HG02798 (cell line): ENCODE data around the gene PRAMEF10.
"Not testable (repeated sequence)": the region's sequence is repeated elsewhere in the genome, so short reads cannot be mapped to it uniquely, and the experiment has no call there.

Experiments
- ATAC-seq: cut with Tn5 transposase; IDR thresholded peaks from one replicate; pipeline ENCODE4 v1.9.1; 2021; ENCODE audit warnings: mild to moderate bottlenecking; ENCODE audit not compliant: unreplicated experiment, poor library complexity

Gene PRAMEF10, protein sequence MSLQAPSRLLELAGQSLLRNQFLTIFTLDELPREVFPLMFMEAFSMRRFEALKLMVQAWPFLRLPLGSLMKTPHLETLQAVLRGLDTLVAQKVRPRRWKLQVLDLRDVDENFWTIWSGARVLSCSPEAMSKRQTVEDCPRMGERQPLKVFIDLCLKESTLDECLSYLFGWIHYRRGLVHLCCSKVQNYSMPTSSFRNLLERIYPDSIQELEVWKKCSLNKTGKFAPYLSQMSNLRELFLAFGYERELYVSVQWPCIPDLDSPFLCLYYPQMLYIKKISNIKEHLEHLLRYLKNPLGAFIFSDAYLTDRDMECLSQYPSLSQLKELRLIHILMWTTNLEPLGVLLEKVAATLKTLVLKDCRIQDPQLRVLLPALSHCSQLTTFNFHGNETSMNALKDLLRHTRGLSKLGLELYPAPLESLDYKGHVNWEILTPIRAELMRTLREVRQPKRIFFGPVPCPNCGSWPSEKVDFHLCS

DNA sequence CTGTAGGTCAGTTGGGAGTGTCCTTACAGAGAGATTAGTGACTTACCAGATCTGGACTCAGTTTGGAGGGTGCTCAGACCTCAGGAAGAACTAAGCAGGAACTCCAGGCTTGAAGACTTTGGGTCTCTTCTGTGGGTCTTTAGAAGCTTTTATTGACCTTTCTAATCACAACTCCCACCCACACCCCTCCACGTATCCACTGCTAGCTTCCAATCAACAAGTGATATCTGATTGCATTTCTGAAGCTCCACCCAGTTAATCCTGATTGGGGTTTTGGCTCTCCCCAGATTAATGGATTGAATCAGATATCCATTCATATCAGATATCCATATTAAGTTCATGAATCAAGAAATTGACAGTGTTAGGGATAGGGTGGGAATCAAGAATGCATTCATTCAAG lies at the start of gene PRAMEF10:
TSS of gene PRAMEF10 (minus strand) at position 101 of the 400 bp plus-strand sequence. CDS start 2,423 bp downstream, outside the sequence.
- not testable (repeated sequence) for ATAC-seq

DNA sequence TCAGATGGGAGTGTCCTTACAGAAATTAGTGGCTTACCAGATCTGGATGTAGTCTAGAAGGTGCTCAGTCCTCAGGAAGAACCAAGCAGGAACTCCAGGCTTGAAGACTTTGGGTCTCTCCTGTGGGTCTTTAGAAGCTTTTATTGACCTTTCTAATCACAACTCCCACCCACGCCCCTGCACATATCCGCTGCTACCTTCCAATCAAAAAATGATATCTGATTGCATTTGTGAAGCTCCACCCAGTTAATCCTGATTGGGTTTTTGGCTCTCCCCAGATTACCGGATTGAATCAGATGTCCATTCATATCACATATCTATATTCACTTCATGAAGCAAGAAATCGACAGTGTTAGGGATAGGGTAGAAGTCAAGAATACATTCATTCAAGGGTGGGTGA lies 49.4 kb upstream of the PRAMEF10 start, which contains the start of gene PRAMEF6:
TSS of gene PRAMEF6 (minus strand) at position 101 of the 400 bp plus-strand sequence. CDS start 5,062 bp downstream, outside the sequence.
- not testable (repeated sequence) for ATAC-seq

DNA sequence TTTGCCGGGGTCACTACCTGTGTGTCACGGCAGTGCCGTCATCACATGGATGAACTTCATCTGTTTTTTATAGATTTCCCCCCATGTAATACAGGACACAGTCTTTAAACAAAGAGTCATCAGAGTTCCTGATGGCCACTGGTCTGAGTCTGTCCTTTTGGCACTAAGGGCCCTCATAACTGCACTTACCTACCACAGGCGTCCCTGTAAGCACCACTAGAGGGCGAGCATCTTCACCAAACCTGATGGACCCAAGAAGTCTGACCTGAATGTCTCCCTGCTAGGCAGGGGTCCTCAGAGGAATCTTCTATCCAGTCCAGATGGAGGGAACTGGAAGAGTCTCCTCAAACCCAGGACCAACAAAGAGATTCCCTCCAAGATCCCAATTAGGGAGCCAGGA lies 26.3 kb upstream of the PRAMEF10 start:
- not testable (repeated sequence) for ATAC-seq

DNA sequence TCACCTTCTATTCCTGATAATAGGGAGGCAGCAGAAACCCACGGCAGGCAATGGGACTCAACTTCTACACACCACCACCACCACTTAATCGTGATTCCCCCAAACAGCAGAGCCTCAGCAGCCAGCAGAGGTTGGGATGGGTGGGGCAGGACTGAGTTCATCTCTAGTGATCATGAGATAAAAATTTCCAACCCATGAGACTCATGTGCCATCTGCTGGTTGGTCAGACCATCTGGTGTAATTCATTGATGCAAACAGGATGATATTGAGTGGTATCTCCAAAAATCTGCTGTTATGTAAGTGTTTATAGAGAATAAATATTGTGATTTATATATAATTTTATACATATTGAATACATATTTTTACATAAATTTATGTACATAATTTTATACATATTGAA lies 23.7 kb upstream of the PRAMEF10 start:
- ATAC-seq, result not testable (repeated sequence)

DNA sequence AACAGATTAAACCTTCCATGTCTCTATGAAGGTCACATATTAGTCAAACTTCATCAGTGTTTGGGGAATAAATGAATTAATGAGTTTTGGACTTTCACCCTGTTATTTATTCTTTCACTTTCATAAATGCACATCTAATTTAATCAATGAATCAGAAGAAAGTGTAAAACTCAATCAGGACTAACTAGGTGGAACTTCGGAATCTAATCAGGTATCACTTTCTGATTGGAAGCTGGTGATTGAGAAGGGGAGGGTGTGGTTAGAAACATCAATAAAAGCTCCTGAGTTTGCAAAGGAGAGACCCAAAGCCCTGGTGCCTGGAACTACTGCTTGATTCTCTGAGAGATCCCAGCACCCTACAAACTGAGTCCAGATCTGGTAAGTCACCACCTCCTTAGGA lies 18.2 kb upstream of the PRAMEF10 start, which contains the start of gene PRAMEF7:
TSS of gene PRAMEF7 (plus strand) at position 301 of the 400 bp plus-strand sequence. CDS start 1,083 bp downstream, outside the sequence.
- not testable (repeated sequence) for ATAC-seq

DNA sequence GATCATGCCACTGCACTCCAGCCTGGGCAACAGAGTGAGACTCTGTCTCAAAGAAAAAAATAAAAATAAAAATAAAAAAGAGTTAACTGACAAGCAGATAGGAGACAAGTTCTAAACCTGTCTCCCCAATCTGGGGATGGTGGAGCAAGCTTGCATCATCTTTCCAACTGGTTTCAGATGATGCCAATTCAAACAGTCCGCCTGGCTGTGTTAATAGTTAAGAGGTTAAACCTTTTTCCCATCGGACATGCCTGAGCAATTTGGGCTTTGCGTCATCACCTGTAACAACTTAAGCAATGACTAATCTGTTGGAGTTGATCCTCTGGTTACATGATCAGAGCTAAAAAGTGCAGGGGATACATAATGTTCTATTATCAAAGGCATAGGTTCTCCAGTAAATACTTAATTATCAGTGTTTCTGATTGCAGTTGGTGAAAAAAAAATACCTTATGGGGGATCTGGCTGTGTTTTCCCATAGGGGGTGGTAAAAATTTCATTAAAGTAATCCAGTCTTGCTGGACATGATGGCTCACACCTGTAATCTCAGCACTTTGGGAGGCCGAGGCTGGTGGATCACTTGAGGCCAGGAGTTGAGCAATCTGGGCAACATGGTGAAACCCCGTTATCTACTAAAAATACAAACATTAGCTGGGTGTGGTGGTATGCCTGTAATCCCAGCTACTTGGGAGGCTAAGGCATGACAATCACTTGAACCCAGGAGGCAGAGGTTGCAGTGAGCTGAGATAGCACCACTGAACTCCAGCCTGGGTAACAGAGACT lies 5.9 kb upstream of the PRAMEF10 start:
- ATAC-seq, result not testable (repeated sequence)

DNA sequence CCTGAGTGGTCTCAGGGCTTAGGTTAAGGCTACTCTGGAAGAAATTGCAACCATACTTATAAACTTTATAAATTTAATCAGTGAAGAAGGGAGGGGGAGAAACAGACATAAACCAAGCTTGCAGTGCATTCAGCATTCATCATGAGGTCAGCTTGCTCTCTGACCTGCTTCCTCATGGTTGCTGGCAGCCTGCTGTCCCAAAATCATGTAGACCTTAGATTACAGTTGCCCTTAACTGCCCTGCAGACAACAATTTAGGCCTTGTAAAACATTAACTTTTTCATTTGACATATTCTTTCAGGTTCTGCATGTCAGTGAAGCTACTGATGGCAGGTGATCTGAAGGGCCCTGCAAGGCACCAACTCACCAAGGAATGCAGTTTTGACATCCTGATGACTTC lies 1.1 kb upstream of the PRAMEF10 start:
- ATAC-seq, result not testable (repeated sequence)

DNA sequence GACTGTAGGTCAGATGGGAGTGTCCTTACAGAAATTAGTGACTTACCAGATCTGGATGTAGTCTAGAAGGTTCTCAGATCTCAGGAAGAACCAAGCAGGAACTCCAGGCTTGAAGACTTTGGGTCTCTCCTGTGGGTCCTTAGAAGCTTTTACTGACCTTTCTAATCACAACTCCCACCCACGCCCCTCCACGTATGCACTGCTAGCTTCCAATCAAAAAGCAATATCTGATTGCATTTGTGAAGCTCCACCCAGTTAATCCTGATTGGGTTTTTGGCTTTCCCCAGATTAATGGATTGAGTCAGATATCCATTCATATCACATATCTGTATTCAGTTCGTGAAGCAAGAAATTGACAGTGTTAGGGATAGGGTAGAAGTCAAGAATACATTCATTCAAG lies 12.0 kb downstream of the PRAMEF10 start, which contains the start of gene PRAMEF4:
TSS of gene PRAMEF4 (minus strand) at position 101 of the 400 bp plus-strand sequence. CDS start 2,807 bp downstream, outside the sequence.
- ATAC-seq, result not testable (repeated sequence)

DNA sequence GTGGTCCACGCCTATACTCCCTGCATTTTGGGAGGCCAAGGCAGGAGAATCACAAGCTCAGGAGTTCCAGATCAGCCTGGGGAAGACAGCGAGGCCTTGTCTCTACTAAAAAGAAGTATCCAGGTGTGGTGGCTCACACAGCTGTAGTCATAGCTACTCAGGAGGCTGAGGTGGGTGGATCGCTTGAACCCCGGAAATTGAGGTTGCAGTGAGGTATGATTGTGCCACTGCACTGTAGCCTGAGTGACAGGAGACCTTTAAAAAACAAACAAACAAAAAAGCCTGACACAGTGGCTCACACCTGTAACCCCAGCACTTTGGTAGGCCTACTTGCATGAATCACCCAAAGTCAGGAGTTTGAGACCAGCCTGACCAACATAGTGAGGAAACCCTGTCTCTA lies 19.6 kb downstream of the PRAMEF10 start:
- not testable (repeated sequence) for ATAC-seq

DNA sequence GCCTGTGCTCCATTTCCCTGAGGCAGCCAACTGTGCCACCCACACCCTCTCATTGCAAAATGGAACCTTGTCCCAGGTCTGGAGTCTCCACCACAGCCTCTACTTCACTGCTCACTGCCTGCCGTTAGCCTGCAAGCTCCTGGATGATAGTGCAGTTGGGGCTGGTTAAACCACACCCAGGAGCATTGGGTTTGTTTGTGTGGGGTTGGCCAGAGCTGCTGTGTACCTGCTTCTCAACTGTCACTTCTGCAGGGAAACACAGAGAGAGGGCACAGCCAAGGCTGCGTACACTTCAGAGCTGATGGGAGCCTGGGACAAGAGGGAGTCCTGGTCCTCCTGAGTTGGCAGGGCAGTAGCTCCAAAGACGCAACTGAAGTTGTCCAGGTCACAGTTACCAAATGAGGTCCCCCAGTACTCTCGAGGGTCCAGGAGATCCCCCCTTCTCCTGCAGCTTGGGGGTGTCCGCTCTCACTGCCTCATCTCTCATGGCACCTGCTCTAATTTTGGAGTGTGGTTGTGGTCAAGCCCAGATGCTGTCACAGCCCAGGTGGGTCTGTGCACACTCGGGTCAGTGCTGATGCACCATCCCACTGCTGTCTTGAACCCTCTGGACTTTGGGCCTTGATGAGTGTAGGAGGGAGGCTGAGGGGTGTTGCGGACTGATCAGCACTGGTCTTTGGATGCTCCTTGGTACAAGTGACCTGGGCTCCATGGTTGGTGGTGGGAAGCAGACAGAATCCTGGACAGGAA lies 34.8 kb downstream of the PRAMEF10 start:
- ATAC-seq, result not testable (repeated sequence)

DNA sequence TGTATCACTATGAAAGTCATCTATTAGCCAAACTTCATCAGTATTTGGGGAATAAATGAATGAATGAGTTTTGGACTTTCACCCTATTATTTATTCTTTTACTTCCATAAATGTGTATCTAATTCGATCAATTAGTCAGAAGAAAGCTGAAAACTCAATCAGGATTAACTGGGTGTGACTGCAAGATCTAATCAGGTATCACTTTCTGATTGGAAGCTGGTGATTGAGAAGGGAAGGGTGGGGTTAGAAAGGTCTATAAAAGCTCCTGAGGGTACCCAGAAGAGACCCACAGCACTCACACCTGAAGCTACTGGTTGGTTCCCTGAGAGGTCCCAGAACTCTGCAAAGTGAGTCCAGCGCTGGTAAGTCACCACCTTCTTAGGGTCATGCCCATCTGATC lies 41.3 kb downstream of the PRAMEF10 start, which contains the start of gene PRAMEF2:
TSS of gene PRAMEF2 (plus strand) at position 301 of the 400 bp plus-strand sequence. CDS start 1,924 bp downstream, outside the sequence.
- not testable (repeated sequence) for ATAC-seq

DNA sequence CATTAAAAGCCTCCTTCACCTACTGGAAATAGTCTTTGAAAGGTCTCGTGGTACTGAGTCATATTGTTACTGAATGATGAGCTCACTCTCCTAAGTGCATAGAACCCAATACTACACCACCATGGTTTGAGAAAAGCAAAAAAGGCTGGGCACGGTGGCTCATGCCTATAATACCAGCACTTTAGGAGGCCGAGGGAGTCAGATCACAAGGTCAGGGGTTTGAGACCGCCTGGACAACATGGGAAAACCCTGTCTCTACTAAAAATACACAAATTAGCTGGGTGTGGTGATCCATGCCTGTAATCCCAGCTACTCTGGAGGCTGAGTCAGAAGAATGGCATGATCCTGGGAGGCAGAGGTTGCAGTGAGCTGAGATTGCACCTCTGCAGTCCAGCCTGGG lies 46.3 kb downstream of the PRAMEF10 start:
- ATAC-seq, result no peak

DNA sequence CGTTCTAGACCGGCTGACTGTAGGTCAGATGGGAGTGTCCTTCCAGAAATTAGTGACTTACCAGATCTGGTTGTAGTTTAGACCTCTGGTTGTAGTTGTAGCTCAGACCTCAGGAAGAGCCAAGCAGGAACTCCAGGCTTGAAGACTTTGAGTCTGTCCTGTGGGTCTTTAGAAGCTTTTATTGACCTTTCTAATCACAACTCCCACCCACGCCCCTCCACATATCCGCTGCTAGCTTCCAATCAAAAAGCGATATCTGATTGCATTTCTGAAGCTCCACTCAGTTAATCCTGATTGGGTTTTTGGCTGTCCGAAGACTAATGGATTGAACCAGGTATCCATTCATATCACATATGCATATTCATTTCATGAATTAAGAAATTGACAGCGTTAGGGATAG lies 49.5 kb downstream of the PRAMEF10 start, which contains the start of gene HNRNPCL1:
TSS of gene HNRNPCL1 (minus strand) at position 101 of the 400 bp plus-strand sequence. CDS start 431 bp downstream, outside the sequence.
- not testable (repeated sequence) for ATAC-seq
